DND-41 (cell line): ENCODE data around the gene SNRNP70.
"Not testable (repeated sequence)": the region's sequence is repeated elsewhere in the genome, so short reads cannot be mapped to it uniquely, and the experiment has no call there.

ENCODE experiments used
- EZH2 ChIP-seq: IDR thresholded peaks from 3 replicates; pipeline ENCODE4 v1.6.1; 2012; ENCODE audit warnings: borderline replicate concordance, low read depth, mild to moderate bottlenecking, moderate library complexity, low read length, inconsistent platforms; ENCODE audit not compliant: severe bottlenecking
- TF ChIP-seq, protein P1 (sequence below): IDR thresholded peaks from 2 replicates; pipeline ENCODE4 v1.5.1; 2012; ENCODE audit warnings: borderline replicate concordance, low read length, moderate library complexity, mild to moderate bottlenecking; ENCODE audit not compliant: poor library complexity, severe bottlenecking; ENCODE audit errors: extremely low read depth

DNA sequence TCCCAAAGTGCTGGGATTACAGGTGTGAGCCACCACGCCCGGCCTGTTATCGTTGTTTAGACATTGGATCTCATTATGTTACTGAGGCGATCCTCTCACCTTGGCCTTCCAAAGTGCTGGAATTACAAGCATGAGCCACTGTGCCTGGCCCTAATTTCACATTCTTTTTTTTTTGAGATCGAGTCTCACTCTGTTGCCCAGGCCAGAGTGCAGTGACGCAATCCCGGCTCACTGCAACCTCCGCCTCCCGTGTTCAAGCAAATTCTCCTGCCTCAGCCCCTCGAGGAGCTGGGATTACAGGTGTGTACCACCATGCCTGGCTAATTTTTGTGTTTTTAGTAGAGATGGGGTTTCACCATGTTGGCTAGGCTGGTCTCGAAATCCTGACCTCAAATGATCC is 38.0 kb downstream of the SNRNP70 start:
- TF ChIP-seq, protein P1, sequence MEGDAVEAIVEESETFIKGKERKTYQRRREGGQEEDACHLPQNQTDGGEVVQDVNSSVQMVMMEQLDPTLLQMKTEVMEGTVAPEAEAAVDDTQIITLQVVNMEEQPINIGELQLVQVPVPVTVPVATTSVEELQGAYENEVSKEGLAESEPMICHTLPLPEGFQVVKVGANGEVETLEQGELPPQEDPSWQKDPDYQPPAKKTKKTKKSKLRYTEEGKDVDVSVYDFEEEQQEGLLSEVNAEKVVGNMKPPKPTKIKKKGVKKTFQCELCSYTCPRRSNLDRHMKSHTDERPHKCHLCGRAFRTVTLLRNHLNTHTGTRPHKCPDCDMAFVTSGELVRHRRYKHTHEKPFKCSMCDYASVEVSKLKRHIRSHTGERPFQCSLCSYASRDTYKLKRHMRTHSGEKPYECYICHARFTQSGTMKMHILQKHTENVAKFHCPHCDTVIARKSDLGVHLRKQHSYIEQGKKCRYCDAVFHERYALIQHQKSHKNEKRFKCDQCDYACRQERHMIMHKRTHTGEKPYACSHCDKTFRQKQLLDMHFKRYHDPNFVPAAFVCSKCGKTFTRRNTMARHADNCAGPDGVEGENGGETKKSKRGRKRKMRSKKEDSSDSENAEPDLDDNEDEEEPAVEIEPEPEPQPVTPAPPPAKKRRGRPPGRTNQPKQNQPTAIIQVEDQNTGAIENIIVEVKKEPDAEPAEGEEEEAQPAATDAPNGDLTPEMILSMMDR = not testable (repeated sequence)
- TF ChIP-seq EZH2 = not testable (repeated sequence)
